SK-N-SH (cell line): ENCODE results near the gene LCN10. TPM values are rescaled to one million over a fixed set of nuclear protein-coding genes. Genes with fewer than 3 reads are reported as not detected.
A peak's percentile ranks its signal among the peaks of the same experiment; 100 is the strongest.

Experiments used
- CTCF ChIA-PET: fragments of 300-600, 350-600 bp; formaldehyde crosslinking; extraction: SDS; loops from one replicate; lab custom pipeline; 2021; lab: Yijun Ruan, JAX
- POLR2A ChIA-PET: fragments of 350-600 bp; sonication (Branson Sonifier 250); formaldehyde crosslinking; extraction: SDS; loops from one replicate; lab custom pipeline; 2020; ENCODE audit warnings: antibody characterized with exemption, inconsistent platforms; lab: Yijun Ruan, JAX
- DNase-seq: peaks from one replicate; pipeline ENCODE4 v3.0.0; 2012
- H2AFZ ChIP-seq: fragments of 200-600 bp; sonication (generic); 2 replicates; pipeline ENCODE4 v1.8.1; 2016; ENCODE audit warnings: antibody characterized with exemption, mild to moderate bottlenecking, low read depth
- H3F3A ChIP-seq: fragments of 200-600 bp; sonication (generic); replicated peaks from 2 replicates; pipeline ENCODE3; 2016; ENCODE audit warnings: antibody characterized with exemption, mild to moderate bottlenecking; ENCODE audit not compliant: insufficient read depth
- H3K27ac ChIP-seq, 2 experiments: fragments of 200-500 bp in 1 of 2; fragments of 200-600 bp in 1 of 2; sonication (Bioruptor generic) in 1 of 2; sonication (generic), shearing (Covaris generic) in 1 of 2; 2 replicates each; pipeline versions ENCODE4 v1.5.1 to v1.6.1; 2014 to 2016; ENCODE audit warnings: low read depth in 2 of 2, inconsistent platforms in 1 of 2, low read length in 1 of 2, mild to moderate bottlenecking in 1 of 2, mixed read lengths in 1 of 2
- H3K27me3 ChIP-seq: fragments of 200-600 bp; sonication (generic), shearing (Covaris generic); 2 replicates; pipeline ENCODE4 v1.6.1; 2016; ENCODE audit warnings: mixed run types; ENCODE audit not compliant: insufficient read depth
- H3K36me3 ChIP-seq, 2 experiments: fragments of 200-500 bp in 1 of 2; fragments of 200-600 bp in 1 of 2; sonication (Bioruptor generic) in 1 of 2; sonication (generic) in 1 of 2; replicated peaks in 1 of 2; 2 replicates each; pipeline versions ENCODE3 to v1.5.1; 2014 to 2016; ENCODE audit warnings: low read length in 1 of 2, mild to moderate bottlenecking in 1 of 2; ENCODE audit not compliant: insufficient read depth in 2 of 2, control insufficient read depth in 1 of 2
- H3K4me1 ChIP-seq, 2 experiments: fragments of 200-500 bp in 1 of 2; fragments of 200-600 bp in 1 of 2; sonication (Bioruptor generic) in 1 of 2; sonication (generic), shearing (Covaris generic) in 1 of 2; 2 replicates each; pipeline versions ENCODE4 v1.5.1 to v1.6.1; 2014 to 2016; ENCODE audit warnings: low read depth in 1 of 2, low read length in 1 of 2, mixed run types in 1 of 2; ENCODE audit not compliant: insufficient read depth in 2 of 2, control insufficient read depth in 1 of 2
- H3K4me2 ChIP-seq: fragments of 200-600 bp; sonication (generic), shearing (Covaris generic); 2 replicates; pipeline ENCODE4 v1.6.1; 2017; ENCODE audit warnings: mixed run types
- H3K4me3 ChIP-seq, 2 experiments: fragments of 200-500 bp in 1 of 2; fragments of 200-600 bp in 1 of 2; sonication (Bioruptor generic) in 1 of 2; sonication (generic), shearing (Covaris generic) in 1 of 2; 2 replicates each; pipeline versions ENCODE4 v1.5.1 to v1.8.1; 2014 to 2016; ENCODE audit warnings: low read depth in 2 of 2, inconsistent platforms in 1 of 2, low read length in 1 of 2, mild to moderate bottlenecking in 1 of 2, mixed read lengths in 1 of 2, moderate library complexity in 1 of 2
- H3K79me2 ChIP-seq: fragments of 200-600 bp; sonication (generic); 2 replicates; pipeline ENCODE4 v1.8.1; 2017; ENCODE audit warnings: mild to moderate bottlenecking; ENCODE audit not compliant: insufficient read depth
- H3K9ac ChIP-seq: fragments of 200-600 bp; sonication (generic); 2 replicates; pipeline ENCODE4 v1.6.1; 2017; ENCODE audit warnings: mixed run types
- H3K9me2 ChIP-seq: fragments of 200-600 bp; sonication (generic); 2 replicates; pipeline ENCODE4 v1.6.1; 2017; ENCODE audit warnings: mixed run types
- H3K9me3 ChIP-seq: fragments of 200-600 bp; sonication (generic); 2 replicates; pipeline ENCODE4 v1.6.1; 2017; ENCODE audit warnings: mixed run types, mild to moderate bottlenecking, moderate library complexity
- H4K20me1 ChIP-seq: fragments of 200-600 bp; sonication (generic); 2 replicates; pipeline ENCODE4 v1.6.1; 2017; ENCODE audit warnings: mild to moderate bottlenecking, mixed run types; ENCODE audit not compliant: insufficient read depth
- FOXM1 ChIP-seq: IDR thresholded peaks from 2 replicates; pipeline ENCODE4 v1.4.0; 2012; ENCODE audit warnings: low read depth, mild to moderate bottlenecking
- MEF2A ChIP-seq: IDR thresholded peaks from 2 replicates; pipeline ENCODE4 v1.4.0; 2012; ENCODE audit warnings: low read depth, borderline replicate concordance
- RCOR1 ChIP-seq: fragments of 150-350 bp; IDR thresholded peaks from 2 replicates; pipeline ENCODE4 v1.6.1; 2017; ENCODE audit warnings: antibody characterized with exemption, low read length
- WGBS: methylation state at CpG from one replicate; pipeline ENCODE4 v1.1.6; 2017; ENCODE audit warnings: low lambda C conversion rate; 5-methylcytosine and 5-hydroxymethylcytosine counted together
- polyA plus RNA-seq, 3 experiments: library from polyadenylated mRNA; depleted of rRNA; stranded (reverse); fragments of >200 nt; gene quantifications; 2 replicates each; pipeline ENCODE4 v1.2.3, GENCODE V29; 2012
- TF ChIP-seq, protein P1 (sequence below): IDR thresholded peaks from 2 replicates; pipeline ENCODE4 v1.4.0; 2012; ENCODE audit warnings: low read depth, borderline replicate concordance
- TF ChIP-seq, protein P2 (sequence below): fragments of 150-350 bp; IDR thresholded peaks from 2 replicates; pipeline ENCODE4 v1.6.1; 2017; ENCODE audit warnings: antibody characterized with exemption, low read length, low read depth, borderline replicate concordance

LCN10 gene
- polyA plus RNA-seq, 1 of the 3 experiments (the other 2 are of a cell fraction) = not detected

DNA sequence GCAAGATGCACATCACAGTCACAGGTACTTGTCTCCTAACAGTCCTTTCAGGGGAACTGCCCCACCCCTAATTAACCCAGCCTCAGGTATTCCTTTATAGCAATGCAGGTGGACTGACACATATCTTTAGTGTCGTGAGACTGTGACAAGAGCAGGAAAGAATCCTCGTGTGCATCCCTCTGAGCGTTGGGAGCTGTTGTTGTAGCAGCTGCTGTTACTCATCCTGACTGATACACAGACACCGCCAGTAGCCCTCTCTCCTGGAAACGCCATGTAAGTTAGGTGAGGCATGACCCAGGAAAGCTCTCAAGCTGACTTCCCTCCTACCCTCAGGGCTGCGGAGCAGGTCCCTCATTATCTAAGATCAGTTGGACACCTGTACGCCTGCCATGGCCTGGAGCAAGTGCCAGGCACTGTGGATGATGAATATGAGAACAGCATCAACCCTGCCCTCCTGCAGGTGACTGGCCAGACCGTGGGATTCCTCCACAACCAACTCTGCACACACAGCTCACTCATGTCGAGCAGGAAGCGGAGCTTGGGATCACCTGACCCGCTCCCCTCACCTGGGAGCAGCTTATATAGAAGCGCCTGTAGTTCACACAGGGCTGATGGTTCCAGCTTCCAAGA is 31.8 kb upstream of the LCN10 start:
- peaks cover 21% of the 10 kb centered on the region for H3K27me3 ChIP-seq
- no peaks in the 10 kb centered on the region for H3K79me2 ChIP-seq
- ChIA-PET POLR2A (no interaction called here), CTCF (interaction anchor here (0.8 to 8.8 kb wide), 6 partner anchors 8 to 16 kb away, joined by 3 to 57 read pairs (median 4); partner anchors contain the start of gene LCN8)
- no peak overlapping the region for H3K9ac ChIP-seq
- no peaks in the 10 kb centered on the region for H3K9me3 ChIP-seq
- 77% methylated on average over 9 of the region's 12 CpGs for WGBS
- no peaks in the 10 kb centered on the region for H4K20me1 ChIP-seq
- H3K27ac ChIP-seq = no peak overlapping the region
- peaks cover 2% of the 10 kb centered on the region for H3F3A ChIP-seq
- no peaks in the 10 kb centered on the region for H3K36me3 ChIP-seq
- H3K4me2 ChIP-seq = no peak overlapping the region
- H3K4me3 ChIP-seq = no peak overlapping the region
- H3K4me1 ChIP-seq = peaks cover 0 to 3% of the 10 kb centered on the region in 2 experiments; a peak in 1 of 4 replicates
- DNase-seq = no peak
- no peak overlapping the region for H2AFZ ChIP-seq
- no peak for TF ChIP-seq RCOR1
- TF ChIP-seq, protein P1, sequence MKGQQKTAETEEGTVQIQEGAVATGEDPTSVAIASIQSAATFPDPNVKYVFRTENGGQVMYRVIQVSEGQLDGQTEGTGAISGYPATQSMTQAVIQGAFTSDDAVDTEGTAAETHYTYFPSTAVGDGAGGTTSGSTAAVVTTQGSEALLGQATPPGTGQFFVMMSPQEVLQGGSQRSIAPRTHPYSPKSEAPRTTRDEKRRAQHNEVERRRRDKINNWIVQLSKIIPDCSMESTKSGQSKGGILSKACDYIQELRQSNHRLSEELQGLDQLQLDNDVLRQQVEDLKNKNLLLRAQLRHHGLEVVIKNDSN = no peak
- no peaks in the 10 kb centered on the region for H3K9me2 ChIP-seq

DNA sequence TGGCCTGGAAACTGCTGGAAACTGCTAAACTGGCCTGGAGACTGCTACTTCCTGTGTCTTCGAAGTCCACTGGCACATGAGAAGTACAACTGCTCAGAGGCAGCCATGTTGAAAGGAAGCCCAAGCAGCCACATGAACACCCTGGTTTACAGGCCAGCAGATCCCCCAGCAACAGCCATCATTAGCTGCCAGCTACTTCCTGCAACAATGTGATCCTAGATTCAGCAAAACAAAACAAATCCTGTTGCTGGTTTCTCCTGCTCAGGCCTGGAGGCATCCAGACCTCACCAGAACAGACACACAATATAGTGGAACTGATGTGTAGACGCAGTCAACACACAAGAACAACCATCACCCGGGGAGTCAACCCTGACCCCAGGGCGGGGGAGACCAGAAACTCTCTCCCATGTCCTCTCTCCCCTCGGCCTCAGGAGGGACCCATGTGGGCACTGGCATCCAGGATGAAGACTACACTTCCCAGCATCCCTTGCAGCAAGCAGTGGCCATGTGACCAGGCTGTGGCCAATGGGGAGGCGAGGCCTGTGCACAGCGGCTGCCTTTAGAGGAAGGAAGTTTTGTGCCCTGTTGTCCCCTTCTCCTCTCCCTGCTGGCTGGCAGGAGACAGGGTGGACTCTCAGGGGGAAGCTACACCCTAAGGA is 30.8 kb upstream of the LCN10 start:
- Histone ChIP-seq H3K27ac (no peak overlapping the region), H3K4me2 (no peak overlapping the region), H3K27me3 (peaks cover 11% of the 10 kb centered on the region), H3K4me1 (peaks cover 0 to 3% of the 10 kb centered on the region in 2 experiments; a peak in 1 of 4 replicates), H3K4me3 (no peak overlapping the region), H3K9me3 (no peaks in the 10 kb centered on the region), H4K20me1 (no peaks in the 10 kb centered on the region), H2AFZ (no peak overlapping the region), H3K36me3 (no peaks in the 10 kb centered on the region), H3K9ac (no peak overlapping the region), H3F3A (peaks cover 2% of the 10 kb centered on the region), H3K79me2 (no peaks in the 10 kb centered on the region), H3K9me2 (no peaks in the 10 kb centered on the region)
- 45% methylated on average over 6 of the region's 7 CpGs for WGBS
- ChIA-PET CTCF (interaction anchor here (0.6 to 8.8 kb wide), 4 partner anchors 12 to 649 kb away, joined by 3 to 57 read pairs (median 3); no protein-coding TSS in a partner anchor), POLR2A (no interaction called here)
- peak; percentile 76 for DNase-seq
- TF ChIP-seq MEF2A = no peak
- no peak for TF ChIP-seq FOXM1
- TF ChIP-seq, protein P2, sequence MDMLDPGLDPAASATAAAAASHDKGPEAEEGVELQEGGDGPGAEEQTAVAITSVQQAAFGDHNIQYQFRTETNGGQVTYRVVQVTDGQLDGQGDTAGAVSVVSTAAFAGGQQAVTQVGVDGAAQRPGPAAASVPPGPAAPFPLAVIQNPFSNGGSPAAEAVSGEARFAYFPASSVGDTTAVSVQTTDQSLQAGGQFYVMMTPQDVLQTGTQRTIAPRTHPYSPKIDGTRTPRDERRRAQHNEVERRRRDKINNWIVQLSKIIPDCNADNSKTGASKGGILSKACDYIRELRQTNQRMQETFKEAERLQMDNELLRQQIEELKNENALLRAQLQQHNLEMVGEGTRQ = peak; percentile 32; the same call in 1 of the 2 replicates
- TF ChIP-seq, protein P1 = peak; percentile 93
